Measurements from ENCODE around the gene ARHGEF16. TPM values are rescaled to one million over a fixed set of nuclear protein-coding genes. Genes with fewer than 3 reads are reported as not detected.

The ARHGEF16 gene
- 0.34 TPM for total RNA-seq (ENCODE audit: unreplicated experiment)
- long read RNA-seq, result 0 reads

DNA sequence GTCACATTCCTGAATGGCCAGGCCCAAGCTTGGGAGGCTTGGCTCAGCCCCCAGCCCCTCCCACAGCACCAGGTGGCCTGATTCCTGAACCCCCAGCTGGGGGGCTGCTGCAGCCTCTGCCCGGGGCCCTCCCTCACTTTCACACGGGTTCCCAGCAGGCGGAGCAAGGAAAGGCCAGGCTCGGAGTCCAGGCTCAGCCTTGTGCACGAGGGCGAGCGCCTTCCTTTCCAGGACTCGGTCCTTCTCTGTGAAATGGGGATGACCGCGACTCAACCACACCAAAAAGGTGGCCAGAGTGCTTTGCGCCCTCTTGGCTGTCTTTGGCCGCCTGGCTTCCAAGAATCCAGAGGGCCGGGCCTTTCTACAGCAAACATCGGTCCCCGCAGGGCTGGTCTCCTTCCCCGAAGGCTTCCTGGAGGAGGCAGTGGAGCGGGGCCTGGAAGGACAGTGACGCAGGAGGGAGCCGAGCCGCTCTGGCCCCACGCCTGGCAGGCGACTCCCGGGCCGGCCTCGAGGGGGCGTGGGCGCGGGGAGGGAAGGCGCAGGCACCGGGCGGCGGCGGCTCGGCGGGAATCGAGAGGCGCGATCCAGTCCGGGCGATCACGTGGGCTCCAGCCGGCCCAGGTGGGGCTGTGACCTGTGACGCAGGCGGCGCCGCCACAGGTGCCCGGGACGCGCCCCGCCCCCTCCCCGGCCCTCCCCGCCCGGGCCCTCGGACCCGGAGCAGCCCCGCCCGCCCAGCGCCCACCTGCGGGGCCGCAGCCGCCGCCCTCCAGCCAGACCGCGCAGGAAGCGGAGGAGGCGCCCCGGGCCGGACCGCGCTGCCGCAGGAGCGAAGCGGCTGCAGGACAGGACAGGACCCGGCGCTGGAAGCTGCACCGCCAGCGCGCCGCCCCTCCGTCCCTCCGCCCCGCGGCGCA lies at the start of gene ARHGEF16:
Gene ARHGEF16, plus strand, starts transcription at position 775 of the 920 bp plus-strand sequence. CDS start 8,420 bp downstream, outside the sequence.
- Mint-ChIP-seq H3K4me3 (ENCODE audit: unreplicated experiment) (peak within 1 kb of the TSS; percentile 55), H3K27me3 (ENCODE audit: unreplicated experiment) (peaks cover 3% of the 10 kb centered on the region), H3K36me3 (ENCODE audit: unreplicated experiment) (no peaks in the 10 kb centered on the region), H3K9me3 (ENCODE audit: unreplicated experiment) (no peaks in the 10 kb centered on the region), H3K4me1 (ENCODE audit: low read depth, unreplicated experiment) (peaks cover 13% of the 10 kb centered on the region), H3K27ac (ENCODE audit: unreplicated experiment) (no peak within 1 kb of the TSS)
- TF ChIP-seq, protein P1, sequence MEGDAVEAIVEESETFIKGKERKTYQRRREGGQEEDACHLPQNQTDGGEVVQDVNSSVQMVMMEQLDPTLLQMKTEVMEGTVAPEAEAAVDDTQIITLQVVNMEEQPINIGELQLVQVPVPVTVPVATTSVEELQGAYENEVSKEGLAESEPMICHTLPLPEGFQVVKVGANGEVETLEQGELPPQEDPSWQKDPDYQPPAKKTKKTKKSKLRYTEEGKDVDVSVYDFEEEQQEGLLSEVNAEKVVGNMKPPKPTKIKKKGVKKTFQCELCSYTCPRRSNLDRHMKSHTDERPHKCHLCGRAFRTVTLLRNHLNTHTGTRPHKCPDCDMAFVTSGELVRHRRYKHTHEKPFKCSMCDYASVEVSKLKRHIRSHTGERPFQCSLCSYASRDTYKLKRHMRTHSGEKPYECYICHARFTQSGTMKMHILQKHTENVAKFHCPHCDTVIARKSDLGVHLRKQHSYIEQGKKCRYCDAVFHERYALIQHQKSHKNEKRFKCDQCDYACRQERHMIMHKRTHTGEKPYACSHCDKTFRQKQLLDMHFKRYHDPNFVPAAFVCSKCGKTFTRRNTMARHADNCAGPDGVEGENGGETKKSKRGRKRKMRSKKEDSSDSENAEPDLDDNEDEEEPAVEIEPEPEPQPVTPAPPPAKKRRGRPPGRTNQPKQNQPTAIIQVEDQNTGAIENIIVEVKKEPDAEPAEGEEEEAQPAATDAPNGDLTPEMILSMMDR (IDR thresholded peaks at IDR 0.05; ENCODE audit: partially characterized antibody, unreplicated experiment), result peak; percentile 51
- DNase-seq, result peak; percentile 72

DNA sequence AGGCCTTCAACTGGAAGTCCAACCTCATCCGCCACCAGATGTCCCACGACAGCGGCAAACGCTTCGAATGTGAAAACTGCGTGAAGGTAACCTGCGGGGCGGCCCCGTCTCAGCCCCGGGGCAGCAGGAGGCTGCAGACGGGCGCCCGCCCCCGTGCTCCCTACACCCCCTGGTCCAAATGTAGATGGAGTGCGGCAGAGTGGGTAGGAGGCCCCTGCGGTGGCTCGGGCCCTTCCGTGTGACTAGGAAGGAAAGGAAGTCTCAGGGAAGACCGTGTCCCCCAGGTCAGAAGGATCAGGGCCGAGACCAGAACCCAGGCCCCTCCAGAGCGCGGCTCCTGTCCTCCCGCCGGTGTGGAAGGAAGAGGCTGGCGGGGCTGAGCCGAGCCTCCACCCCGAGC lies 49.7 kb upstream of the ARHGEF16 start:
- TF ChIP-seq, protein P1 (IDR thresholded peaks at IDR 0.05; ENCODE audit: partially characterized antibody, unreplicated experiment), result no peak
- H3K27me3 Mint-ChIP-seq (ENCODE audit: unreplicated experiment), result peaks cover 4% of the 10 kb centered on the region
- no peak overlapping the region for H3K27ac Mint-ChIP-seq (ENCODE audit: unreplicated experiment)
- no peaks in the 10 kb centered on the region for H3K36me3 Mint-ChIP-seq (ENCODE audit: unreplicated experiment)
- H3K4me3 Mint-ChIP-seq (ENCODE audit: unreplicated experiment), result no peak overlapping the region
- DNase-seq, result no peak
- H3K9me3 Mint-ChIP-seq (ENCODE audit: unreplicated experiment), result peaks cover 4% of the 10 kb centered on the region
- H3K4me1 Mint-ChIP-seq (ENCODE audit: low read depth, unreplicated experiment), result peaks cover 4% of the 10 kb centered on the region

DNA sequence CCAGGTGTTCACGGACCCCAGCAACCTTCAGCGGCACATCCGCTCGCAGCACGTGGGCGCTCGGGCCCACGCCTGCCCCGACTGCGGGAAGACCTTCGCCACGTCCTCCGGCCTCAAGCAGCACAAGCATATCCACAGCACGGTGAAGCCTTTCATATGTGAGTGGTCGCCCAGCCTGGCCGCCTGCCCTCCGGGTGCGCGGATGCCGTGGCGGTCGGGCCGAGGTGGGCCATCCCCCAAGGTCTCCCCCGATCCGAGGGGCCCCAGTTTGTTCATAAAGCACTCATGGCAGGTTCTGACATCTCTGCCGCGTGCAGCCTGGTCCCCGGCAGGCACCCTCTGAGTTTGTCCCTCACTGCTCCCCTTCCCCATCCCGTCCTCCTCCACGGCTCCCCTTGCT lies 49.0 kb upstream of the ARHGEF16 start:
- Mint-ChIP-seq H3K4me1 (ENCODE audit: low read depth, unreplicated experiment) (peaks cover 4% of the 10 kb centered on the region), H3K4me3 (ENCODE audit: unreplicated experiment) (no peak overlapping the region), H3K9me3 (ENCODE audit: unreplicated experiment) (peaks cover 4% of the 10 kb centered on the region), H3K27ac (ENCODE audit: unreplicated experiment) (no peak overlapping the region), H3K36me3 (ENCODE audit: unreplicated experiment) (no peaks in the 10 kb centered on the region), H3K27me3 (ENCODE audit: unreplicated experiment) (peaks cover 4% of the 10 kb centered on the region)
- no peak for DNase-seq
- TF ChIP-seq, protein P1 (IDR thresholded peaks at IDR 0.05; ENCODE audit: partially characterized antibody, unreplicated experiment), result no peak

DNA sequence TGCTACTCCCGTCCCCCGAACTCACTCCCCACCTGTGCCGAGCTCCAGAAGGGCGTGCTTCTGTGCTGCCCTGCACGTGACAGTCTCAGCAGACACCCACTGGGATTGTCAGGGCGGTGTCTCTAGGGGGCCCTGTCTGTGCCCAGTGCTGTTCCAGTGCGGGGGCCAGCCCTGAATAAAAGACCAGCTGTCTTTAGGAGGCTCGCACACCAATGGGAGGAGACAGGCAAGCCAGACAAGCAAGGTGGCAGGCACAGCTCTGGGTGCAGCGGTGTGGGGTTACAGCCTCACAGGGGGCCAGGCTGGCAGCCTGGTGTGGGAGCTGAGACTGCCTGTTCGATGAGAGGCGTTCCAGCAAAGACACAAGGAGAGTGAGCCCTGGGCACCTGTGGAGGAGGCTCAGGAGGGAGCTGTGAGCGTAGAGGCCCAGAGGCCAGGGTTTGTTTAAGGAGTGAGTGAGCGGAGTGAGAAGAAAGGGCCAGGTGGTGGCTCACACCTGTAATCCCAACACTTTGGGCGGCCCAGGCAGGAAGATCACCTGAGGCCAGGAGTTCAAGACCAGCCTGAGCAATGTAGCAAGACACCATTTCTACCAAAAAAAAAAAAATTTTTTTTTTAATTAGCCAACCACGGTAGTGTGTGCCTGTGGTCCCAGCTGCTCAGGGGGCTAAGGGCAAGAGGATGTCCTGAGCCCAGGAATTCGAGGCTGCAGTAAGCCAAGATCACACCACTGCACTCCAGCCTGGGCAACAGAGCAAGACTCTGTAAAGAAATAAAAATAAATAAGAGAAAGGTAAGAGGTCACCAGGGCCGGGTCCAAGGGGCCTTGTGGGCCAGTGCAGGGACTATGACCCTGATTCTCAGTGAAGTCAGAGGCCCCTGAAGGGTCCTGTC lies 48.2 kb upstream of the ARHGEF16 start:
- no peak overlapping the region for H3K27ac Mint-ChIP-seq (ENCODE audit: unreplicated experiment)
- no peak overlapping the region for H3K4me3 Mint-ChIP-seq (ENCODE audit: unreplicated experiment)
- H3K36me3 Mint-ChIP-seq (ENCODE audit: unreplicated experiment), result no peaks in the 10 kb centered on the region
- peaks cover 3% of the 10 kb centered on the region for H3K9me3 Mint-ChIP-seq (ENCODE audit: unreplicated experiment)
- peaks cover 9% of the 10 kb centered on the region for H3K4me1 Mint-ChIP-seq (ENCODE audit: low read depth, unreplicated experiment)
- H3K27me3 Mint-ChIP-seq (ENCODE audit: unreplicated experiment), result peaks cover 3% of the 10 kb centered on the region
- no peak for DNase-seq
- TF ChIP-seq, protein P1 (IDR thresholded peaks at IDR 0.05; ENCODE audit: partially characterized antibody, unreplicated experiment), result no peak
